ENCODE results near the gene NFE2. TPM values are rescaled to one million over a fixed set of nuclear protein-coding genes. Genes with fewer than 3 reads are reported as not detected.

Gene NFE2
- total and polyA plus RNA-seq, 2 of the 8 experiments (the other 6 are each of a cell fraction or from before 2014, with no cell fraction given) = 2.0 to 6.1 TPM

DNA sequence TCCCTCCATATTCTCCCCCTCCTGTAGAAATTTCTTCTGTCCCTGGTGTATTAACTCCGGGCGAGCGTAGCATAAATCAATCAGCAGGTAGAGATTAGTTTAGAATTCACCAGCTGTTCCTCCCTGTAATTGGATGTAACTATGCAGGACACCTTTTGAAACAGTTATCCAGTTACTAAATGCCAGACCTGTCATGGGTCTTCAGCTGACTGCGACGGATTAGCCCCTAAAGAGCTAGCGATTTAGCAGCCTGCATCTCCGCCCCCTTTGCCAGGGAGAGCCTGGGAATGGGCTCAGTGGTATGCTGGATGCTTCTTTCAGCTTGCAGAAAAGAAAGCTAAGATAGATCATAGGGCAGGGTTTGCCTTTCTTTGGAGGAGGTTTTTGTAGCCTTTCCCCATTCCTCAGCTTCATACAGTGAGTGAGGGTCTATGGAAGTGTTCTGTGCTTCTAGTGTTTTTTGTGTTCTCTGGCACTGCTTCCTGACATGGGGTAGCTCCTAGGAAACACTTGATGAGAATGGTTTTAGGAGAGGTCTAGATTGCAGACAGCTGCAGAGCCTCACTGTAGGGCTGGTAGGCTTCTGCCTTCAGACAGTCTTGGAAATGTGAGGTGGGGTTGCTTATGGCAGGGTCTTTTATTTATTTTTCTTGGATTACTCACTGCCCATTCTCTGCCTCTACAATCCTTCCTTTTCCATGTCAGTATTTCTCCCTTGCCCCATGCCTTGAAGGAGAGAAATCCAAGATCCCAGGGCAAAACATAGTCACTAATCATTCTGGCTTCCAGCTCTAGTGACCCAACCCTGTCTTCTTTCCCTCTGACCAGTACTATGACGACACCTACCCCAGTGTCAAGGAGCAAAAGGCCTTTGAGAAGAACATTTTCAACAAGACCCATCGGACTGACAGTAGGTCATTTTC lies 40.8 kb upstream of the NFE2 start:
- H3K4me2 ChIP-seq (ENCODE audit: insufficient read depth in 1 of 2, low read depth in 2 of 2, low read length in 2 of 2) = no peak overlapping the region
- H3K27ac ChIP-seq (ENCODE audit: low read depth, low read length) = no peak overlapping the region
- no peak for TF ChIP-seq EZH2 (IDR thresholded peaks at IDR 0.05; ENCODE audit: low read depth, low read length, severe bottlenecking)
- TF ChIP-seq USF2 (IDR thresholded peaks at IDR 0.05; ENCODE audit: low read length) = no peak
- no peak for TF ChIP-seq KDM4A (IDR thresholded peaks at IDR 0.05; ENCODE audit: low read depth, low read length, severe bottlenecking)
- no peak for TF ChIP-seq HDAC2 (IDR thresholded peaks at IDR 0.05; ENCODE audit: borderline replicate concordance in 1 of 2, low read depth in 2 of 2, low read length in 2 of 2)
- TF ChIP-seq POLR2A (IDR thresholded peaks at IDR 0.05; ENCODE audit: control extremely low read depth in 1 of 2, low read depth in 2 of 2, low read length in 2 of 2) = no peak
- TF ChIP-seq SUZ12 (IDR thresholded peaks at IDR 0.05; ENCODE audit: low read length) = no peak
- TF ChIP-seq CBX8 (IDR thresholded peaks at IDR 0.05; ENCODE audit: borderline replicate concordance, low read depth, low read length) = no peak
- no peak for TF ChIP-seq JUN (IDR thresholded peaks at IDR 0.05; ENCODE audit: low read depth, low read length)
- no peak for TF ChIP-seq NANOG (IDR thresholded peaks at IDR 0.05; ENCODE audit: insufficient read depth, low read depth, low read length, poor library complexity, severe bottlenecking)
- no peak for TF ChIP-seq BCL11A (IDR thresholded peaks at IDR 0.05; ENCODE audit: low read depth in 2 of 2, low read length in 2 of 2)

More for the DNA sequence above, 40.8 kb upstream of the NFE2 start:
- H4K5ac ChIP-seq (ENCODE audit: insufficient read length, low read depth, low read length) = no peak overlapping the region
- H3K4ac ChIP-seq (replicated peaks; ENCODE audit: insufficient read length, low read depth, low read length) = no peak overlapping the region
- H2AK5ac ChIP-seq (ENCODE audit: low read depth, low read length) = no peak overlapping the region
- H2BK5ac ChIP-seq (ENCODE audit: low read depth, low read length) = no peak overlapping the region
- H4K91ac ChIP-seq (replicated peaks; ENCODE audit: insufficient read length, low read length) = no peak overlapping the region
- H3K4me1 ChIP-seq (replicated peaks in 1 of 4; ENCODE audit: control insufficient read depth in 3 of 4, insufficient read depth in 4 of 4, low read length in 3 of 4) = no peaks in the 10 kb centered on the region
- no peak overlapping the region for H4K8ac ChIP-seq (ENCODE audit: extremely low read depth, insufficient read depth, low read length)
- H3K9ac ChIP-seq (replicated peaks in 1 of 4; ENCODE audit: extremely low read depth in 1 of 4, low read depth in 3 of 4, low read length in 3 of 4) = no peak overlapping the region
- 90% methylated on average over 9 of the region's 9 CpGs; no CpG with 5 or more reads in 1 of the 2 experiments for WGBS, 2 experiments (ENCODE audit: extremely low coverage in 1 of 2, insufficient coverage in 1 of 2, insufficient read length in 1 of 2, insufficient replicate concordance in 2 of 2, low coverage in 1 of 2, low lambda C conversion rate in 2 of 2, missing lambda C conversion rate in 1 of 2)
- FAIRE-seq = no peak
- H3K56ac ChIP-seq (replicated peaks; ENCODE audit: insufficient read length, low read depth, low read length) = no peak overlapping the region
- no peak for DNase-seq (ENCODE audit: low read depth in 1 of 2, low spot score in 2 of 2)
- H3K79me2 ChIP-seq (ENCODE audit: control insufficient read depth in 1 of 2, insufficient read depth in 2 of 2, low read length in 2 of 2) = no peaks in the 10 kb centered on the region
- no peak overlapping the region for H2BK15ac ChIP-seq (ENCODE audit: low read length)
- 0 out of 2 replicates have a peak, but pooled peaks cover 3% of the 10 kb centered on the region for H3K79me1 ChIP-seq (ENCODE audit: low read depth, low read length)
- no peaks in the 10 kb centered on the region; the same call in 1 of the 2 replicates for H3K23me2 ChIP-seq (ENCODE audit: low read depth, low read length)
- H3K9me3 ChIP-seq (ENCODE audit: insufficient read depth in 2 of 2, low read depth in 1 of 2, low read length in 1 of 2) = no peaks in the 10 kb centered on the region
- H2AFZ ChIP-seq (ENCODE audit: low read length) = no peak overlapping the region
- H2BK20ac ChIP-seq (ENCODE audit: low read length) = no peak overlapping the region
- H3K36me3 ChIP-seq (ENCODE audit: control insufficient read depth in 2 of 4, insufficient read depth in 4 of 4, low read length in 3 of 4) = peaks cover 7 to 33% (median 19%) of the 10 kb centered on the region in 4 experiments; a peak in 7 of 8 replicates
- no peak overlapping the region for H3K4me3 ChIP-seq (ENCODE audit: extremely low read depth in 1 of 4, insufficient read depth in 2 of 4, low read depth in 3 of 4, low read length in 4 of 4)
- no peak overlapping the region for H2BK120ac ChIP-seq (replicated peaks; ENCODE audit: low read depth, low read length)
- H3K23ac ChIP-seq (ENCODE audit: insufficient read length) = no peak overlapping the region
- ChIA-PET CTCF (ENCODE audit: partially characterized antibody) (interaction anchor here (0.8 to 7.5 kb wide), 19 partner anchors 7 to 133 kb away, joined by 3 to 67 read pairs (median 5); partner anchors contain the start of gene COPZ1), POLR2A (ENCODE audit: partially characterized antibody) (interaction anchor here (1.1 to 3.6 kb wide), 4 partner anchors 9 to 55 kb away, joined by 3 to 26 read pairs (median 8); no protein-coding TSS in a partner anchor)
- H3K27me3 ChIP-seq (replicated peaks in 1 of 4; ENCODE audit: control insufficient read depth in 3 of 4, extremely low read depth in 1 of 4, insufficient read depth in 3 of 4, low read length in 3 of 4) = no peaks in the 10 kb centered on the region
- H3K18ac ChIP-seq (ENCODE audit: extremely low read depth, low read length) = no peak overlapping the region
- peaks cover 2 to 3% of the 10 kb centered on the region in 2 experiments for H4K20me1 ChIP-seq (replicated peaks in 1 of 2; ENCODE audit: control insufficient read depth in 1 of 2, insufficient read depth in 2 of 2, low read length in 2 of 2)
- no peak overlapping the region for H2BK12ac ChIP-seq (ENCODE audit: low read depth, low read length)
- H3K14ac ChIP-seq (ENCODE audit: insufficient read length) = no peak overlapping the region

Data from H1 (cell line).